GM12873 (cell line): Measurements from ENCODE around the gene HS3ST4.

Source experiments
- CTCF ChIP-seq: IDR thresholded peaks from 2 replicates; pipeline ENCODE4 v1.5.1; 2012; ENCODE audit warnings: low read depth, mild to moderate bottlenecking, moderate library complexity, low read length, control low read depth; ENCODE audit not compliant: insufficient read depth; ENCODE audit errors: missing control alignments

Gene HS3ST4

DNA sequence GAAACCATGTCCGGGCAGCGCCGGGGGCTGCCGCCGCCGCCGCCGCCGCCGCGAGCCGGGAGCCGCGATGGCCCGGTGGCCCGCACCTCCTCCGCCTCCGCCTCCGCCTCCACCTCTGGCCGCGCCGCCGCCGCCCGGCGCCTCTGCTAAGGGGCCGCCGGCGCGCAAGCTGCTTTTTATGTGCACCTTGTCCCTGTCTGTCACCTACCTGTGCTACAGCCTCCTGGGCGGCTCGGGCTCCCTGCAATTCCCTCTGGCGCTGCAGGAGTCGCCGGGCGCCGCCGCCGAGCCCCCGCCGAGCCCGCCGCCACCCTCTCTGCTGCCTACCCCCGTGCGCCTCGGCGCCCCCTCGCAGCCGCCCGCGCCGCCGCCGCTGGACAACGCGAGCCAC lies 587 bp downstream of the HS3ST4 start:
- TF ChIP-seq CTCF: no peak

- TF ChIP-seq CTCF: no peak
These were observed 1.2 kb downstream of the HS3ST4 start for GRCh38 chr16:25692742-25693508.

- no peak for TF ChIP-seq CTCF
These were observed 1.9 kb downstream of the HS3ST4 start for GRCh38 chr16:25693631-25694030.

DNA sequence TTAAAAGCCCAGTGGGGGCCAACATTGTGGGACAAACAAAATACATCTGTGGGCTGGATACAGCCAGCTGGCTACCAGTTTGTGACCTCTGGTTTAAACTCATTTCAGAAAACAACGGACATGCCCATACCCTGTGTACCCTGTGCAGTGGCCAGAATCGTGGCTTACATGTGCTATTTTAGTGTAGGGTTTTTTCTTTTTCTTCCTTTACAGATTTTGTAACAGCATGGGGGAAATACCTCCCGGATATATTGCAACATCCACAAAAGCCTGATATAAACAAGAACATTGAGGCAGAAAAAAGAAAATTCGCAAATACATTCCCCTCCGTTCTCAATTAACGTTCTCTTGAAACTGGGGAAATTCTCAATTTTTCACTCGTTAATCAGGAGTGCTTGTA lies 7.3 kb downstream of the HS3ST4 start:
- no peak for TF ChIP-seq CTCF

DNA sequence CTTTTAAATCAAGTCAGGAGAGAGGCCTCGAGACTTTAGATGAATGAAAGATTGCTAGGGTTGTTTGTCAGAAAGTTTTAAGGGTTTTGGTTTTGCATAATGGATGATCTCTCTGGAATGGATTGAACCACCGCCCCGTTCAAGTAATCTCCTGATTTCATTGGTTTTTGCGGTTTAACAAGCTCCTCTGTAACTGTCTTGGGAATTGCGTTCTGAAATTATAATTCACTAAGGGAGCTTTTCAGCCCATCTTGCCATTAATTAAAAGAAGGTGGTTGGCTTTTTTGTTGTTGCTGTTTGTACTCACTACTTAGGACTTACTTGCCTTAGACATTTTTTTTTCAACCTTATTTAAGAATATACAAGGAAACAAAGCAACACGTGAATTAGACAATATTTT lies 8.8 kb downstream of the HS3ST4 start:
- no peak for TF ChIP-seq CTCF

DNA sequence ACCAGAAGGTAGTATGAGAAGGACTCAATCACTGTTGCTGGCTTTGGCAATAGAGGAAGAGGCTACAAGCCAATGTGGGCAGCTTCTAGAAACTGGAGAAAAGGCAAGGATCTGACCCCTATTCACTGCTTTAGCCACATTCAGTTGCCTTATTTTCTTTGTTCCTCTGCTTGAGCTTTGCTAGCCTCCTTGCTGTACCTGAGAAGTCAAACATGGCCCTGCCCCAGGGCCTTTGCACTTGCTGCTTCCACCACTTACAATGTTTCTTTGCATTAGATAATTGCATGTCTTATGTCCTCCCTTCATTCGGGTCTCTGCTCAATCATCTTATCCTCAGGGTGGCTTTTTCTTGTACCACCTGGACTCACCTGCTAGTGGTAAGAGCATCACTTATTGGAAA lies 15.8 kb downstream of the HS3ST4 start:
- TF ChIP-seq CTCF: no peak

DNA sequence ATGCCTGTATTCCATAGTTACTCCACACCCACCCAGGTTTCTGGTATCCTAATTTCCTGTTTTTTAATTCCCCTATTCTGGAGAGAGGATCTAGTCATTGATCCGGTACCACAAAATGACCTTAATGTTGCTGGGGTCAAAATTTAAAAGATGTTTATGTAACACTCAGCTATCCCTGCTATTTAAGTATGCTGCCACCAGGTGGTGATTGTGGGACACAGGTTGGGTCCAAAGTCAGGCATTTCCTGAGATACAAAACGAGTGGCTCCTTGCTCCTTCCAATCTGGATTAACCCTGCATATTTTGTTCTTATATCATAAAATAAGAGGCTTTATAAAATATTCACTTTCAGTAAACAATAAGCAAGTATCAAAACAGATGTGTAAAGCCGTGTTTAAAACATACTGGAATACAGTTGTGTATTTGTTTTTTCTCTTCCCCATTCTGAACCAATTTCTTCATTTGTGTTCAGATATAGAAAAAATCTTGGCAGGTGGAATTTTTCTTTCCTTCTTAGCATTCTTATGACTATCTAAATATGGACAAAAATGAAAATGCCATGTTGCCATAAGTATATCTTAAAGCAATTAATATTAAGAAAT lies 16.3 kb downstream of the HS3ST4 start:
- peak; percentile 66 for TF ChIP-seq CTCF
